GM18861 (cell line): ENCODE data around the gene SERPINA5.
"Not testable (repeated sequence)": the region's sequence is repeated elsewhere in the genome, so short reads cannot be mapped to it uniquely, and the experiment has no call there.

Experiments used
- ATAC-seq: cut with Tn5 transposase; IDR thresholded peaks from one replicate; pipeline ENCODE4 v1.9.1; 2021; ENCODE audit not compliant: unreplicated experiment

Gene SERPINA5

DNA sequence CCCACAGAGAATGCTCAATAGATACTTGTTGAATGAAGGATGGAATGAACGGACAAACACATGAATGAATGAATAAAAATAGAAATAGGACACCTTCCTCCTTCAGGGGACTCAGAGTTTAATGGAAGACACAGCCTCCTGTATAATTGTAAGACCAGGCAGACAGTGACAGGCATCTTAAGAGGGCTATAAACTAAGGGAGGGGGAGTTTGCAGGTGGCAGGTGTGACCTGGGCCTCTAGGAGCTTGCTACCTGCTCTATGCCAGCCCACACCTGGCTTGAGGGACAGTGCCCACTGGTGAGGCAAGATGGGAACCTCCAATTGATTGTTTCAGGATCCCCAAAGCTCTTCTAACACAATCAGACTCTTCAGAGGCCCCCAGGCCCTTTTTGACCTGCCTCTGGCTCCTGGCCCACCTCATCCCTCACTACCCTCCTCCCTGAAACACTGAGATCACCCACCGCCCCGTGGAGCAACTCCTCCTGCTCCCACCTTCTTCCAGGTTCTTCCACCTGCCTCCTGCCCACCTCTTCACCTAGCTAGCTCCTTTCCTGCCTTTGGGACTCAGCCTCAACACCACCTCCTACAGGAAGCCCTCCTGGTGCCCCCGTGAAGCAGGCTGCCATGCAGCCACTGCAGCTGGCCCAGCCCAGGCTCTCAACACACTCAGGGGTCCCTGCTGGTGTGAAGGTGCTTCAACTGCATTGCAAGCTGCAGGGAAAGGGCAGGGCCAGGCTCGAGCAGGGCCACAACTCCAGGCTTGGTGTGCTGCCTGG, 40.3 kb downstream of the SERPINA5 start:
- ATAC-seq: no peak

DNA sequence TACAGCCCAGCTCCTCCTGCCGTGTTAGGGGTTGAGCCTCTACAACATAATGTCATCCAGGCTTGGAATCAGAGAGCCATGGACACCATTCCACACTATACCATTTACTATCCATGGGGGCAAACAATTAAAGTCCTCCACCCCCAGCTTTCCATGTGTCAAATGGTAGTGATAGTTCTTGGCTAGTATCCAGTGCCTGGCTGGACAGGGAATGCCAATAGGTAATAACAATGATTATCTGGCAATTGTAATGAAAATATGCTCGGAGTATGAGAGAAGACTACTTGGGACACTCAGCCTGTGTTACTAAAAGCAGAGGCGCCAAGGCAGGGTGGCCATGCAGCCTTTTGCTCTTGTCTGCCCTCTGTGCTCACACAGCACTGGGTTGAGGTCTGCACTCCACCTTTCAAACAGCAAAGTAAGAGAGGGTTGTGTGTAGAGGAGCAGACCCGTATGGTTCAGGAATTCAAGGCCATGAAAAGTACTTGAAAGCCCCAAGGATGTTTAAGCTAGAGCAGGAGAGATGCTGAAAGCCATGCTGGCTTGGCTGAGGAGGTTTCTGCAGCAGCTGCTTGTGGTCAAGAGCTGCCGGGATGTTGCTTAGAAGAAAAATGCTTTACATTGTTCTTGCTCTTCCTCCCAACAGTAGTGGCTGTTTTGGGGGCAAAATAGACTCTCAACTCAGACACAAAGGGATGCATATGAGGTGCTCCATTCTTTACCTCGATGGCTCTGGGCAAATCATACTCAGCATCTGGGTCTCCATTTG, 41.6 kb downstream of the SERPINA5 start:
- no peak for ATAC-seq

DNA sequence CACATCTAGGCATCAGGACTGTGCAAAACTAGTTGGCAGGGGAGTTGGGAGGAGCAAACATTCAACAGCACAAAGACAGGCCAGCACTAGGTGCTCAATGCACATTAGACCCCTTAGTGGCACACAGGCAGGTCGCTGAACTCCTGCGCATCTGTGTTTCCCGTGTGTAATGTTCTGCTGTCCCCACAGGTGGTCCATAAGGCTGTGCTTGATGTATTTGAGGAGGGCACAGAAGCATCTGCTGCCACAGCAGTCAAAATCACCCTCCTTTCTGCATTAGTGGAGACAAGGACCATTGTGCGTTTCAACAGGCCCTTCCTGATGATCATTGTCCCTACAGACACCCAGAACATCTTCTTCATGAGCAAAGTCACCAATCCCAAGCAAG, 42.2 kb downstream of the SERPINA5 start:
- no peak for ATAC-seq

DNA sequence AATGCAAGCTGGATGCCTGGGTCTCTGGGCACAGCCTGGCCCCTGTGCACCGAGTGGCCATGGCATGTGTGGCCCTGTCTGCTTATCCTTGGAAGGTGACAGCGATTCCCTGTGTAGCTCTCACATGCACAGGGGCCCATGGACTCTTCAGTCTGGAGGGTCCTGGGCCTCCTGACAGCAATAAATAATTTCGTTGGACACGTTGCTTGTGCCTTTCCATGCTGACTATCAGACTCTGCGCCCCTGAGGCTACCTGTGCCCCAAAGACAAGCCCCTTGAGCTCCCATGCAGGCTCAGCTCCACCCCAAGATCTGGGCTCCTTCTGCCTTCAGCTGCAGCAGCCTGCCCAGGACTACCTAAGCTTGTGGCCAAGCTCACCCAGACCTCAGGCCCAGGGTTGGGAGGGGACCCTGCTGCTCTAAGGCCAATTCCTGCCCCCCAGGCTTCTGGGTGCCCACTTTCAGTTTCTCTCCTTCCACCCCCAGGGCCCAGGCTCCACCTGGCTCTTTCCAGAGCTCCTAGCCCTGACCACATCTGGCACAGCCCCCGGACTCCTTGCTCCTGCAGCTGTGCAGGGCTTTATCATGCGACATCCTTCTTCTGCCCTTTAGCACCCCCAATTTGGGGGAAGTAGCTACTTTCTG, 42.8 kb downstream of the SERPINA5 start:
- ATAC-seq: no peak

DNA sequence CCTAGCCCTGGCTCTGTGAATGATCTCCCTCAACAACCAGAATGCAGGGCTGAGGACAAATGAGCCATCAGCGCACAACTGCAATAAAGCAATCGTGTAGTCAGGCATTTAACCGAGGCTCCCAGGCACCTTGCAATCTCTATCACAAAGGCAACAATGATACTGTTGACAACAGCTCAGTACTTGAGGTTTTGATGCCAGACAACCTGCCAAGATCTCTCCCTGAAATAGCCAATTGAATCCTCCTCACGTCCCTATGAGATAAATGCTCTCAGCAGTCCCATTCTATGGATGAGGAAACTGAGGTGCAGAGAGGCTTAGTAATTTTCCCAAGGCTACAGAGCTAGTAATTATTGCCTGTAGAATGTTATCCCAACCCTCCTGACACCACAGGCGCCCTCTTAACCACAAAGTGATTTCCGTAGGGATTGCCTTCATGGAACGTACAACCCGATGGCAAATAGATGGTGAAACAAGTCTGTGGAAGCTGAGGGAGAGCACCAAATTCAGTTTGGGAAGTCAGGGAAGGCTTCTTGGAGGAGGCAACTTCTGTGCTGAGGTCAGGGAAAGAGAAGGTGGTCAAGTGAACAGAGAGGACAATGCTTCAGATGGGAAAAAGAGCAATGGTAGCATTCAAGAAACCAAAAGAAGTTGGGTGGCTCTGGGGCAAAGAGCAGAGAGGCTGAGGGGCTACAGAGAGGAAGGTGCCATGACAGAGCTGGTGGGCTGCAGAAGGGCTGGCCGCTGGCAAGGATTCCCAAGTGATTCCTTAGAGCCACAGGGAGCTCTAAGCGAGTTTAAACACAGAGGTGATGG, 43.5 kb downstream of the SERPINA5 start:
- ATAC-seq: no peak

DNA sequence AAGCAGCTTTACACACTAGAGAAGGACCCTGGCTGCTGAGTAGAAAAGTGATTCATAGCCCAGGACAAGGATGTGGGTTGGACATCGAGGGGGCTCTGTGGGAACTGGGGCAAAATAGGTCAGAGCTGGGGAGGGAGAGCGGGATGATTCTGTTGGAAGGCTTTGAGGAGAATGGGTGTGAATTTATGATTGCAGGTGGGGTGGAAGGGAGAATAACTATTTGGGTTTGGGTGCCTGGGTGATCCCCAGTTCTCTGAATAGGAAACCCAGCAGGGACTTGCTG, 44.1 kb downstream of the SERPINA5 start:
- ATAC-seq: no peak

DNA sequence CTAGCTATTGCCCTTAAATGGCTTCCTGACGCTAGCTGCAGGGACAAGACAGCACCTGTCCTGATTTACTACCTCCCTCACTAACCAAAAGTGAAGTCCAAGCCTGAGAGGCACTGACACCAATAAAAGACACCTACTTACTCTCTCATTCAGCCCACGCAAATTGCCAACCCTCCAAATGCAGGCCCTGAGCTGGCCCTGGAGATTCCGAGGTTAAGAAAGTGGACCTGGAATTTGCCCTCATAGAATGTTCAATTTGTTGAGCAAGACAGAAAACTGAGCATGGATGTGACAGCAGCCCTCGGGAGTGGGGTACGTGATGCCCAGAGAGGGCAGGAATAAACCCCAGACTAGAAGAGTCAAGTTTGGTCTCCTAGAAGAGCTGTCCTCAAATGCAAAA, 47.4 kb downstream of the SERPINA5 start:
- ATAC-seq: no peak

DNA sequence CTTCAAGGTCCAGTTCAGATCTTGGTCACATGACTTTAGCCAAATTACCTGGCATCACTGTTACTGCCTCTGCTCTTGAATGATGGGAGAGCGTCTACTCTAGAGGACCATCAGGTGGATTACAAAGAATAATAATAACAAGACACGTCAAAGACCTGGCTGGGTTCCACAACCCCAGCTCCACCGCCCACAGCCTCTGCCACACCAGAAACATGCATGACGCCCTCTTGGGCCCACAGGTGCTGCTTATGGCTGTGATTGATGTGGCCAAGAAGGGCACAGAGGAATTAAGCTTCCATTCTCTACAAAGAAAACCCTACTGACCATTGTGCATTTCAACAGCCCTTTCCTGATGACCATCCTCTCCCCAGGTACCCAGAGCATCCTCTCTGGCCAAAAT, 49.2 kb downstream of the SERPINA5 start:
- no peak for ATAC-seq

DNA sequence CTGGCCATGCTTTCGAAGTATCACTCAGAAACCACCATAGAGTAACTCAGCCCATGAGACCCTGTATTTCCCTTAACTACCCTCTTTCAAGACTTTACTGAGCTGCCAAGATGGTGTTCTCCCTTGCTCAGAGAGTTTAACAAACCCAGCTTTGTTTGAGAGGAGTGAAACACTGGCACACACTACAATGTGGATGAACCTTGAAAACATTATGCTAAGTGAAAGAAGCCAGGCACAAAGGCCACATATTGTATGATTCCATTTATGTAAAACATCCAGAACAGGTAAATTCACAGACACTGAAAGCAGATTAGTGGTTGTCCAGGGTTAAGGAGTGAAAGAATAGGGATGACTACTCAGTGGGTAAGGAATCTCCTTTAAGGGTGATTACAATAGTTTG, 49.8 kb downstream of the SERPINA5 start:
- ATAC-seq: no peak

DNA sequence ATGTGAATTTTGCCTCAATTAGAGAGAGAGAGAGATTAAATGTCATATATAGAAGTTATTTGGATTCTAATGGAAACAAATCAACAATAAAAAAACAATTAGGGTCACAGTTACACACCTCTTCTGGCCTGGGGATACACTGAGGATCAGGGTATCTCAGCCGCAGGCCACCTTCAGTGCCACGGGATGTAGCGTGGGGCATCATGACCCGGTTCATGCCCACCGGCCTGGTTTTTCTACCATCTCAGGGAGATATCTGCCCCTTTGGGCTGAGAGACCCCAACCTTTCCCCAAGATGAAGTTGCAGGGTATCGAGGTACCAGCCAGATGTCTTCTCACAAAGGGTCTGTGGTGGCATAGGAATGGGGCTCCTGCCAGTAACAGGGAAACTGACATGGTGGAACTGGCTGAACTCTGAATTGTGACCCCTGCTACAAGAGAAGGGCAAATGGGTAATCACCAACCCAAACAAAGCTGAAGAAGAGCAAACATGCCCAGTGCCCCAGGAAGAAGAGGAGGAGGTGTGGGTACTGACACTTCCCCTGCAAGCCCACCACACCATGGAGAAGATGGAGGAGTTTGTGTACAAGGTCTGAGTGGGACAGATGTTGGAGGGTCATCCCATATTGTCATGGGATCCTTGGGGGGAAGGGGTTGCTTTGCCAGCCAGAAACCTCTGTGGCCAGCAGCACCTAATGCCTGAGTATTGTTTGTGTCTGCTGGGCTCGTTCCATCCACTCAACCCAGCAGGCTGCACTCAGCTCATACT, 50.5 kb downstream of the SERPINA5 start:
- no peak for ATAC-seq

DNA sequence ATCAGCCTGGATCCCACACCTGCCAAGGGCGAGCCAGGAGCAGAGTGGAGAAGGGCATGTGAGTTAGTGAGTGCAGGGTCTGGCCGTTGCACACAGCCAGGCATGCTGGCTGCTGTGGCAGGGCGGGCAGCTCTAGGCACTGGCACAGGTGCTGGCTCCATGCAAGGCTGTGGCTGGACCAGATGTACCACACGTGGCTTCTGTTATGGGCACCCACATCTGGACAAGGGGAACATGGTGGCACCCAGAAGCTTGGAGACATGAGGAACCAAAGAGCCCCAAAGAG, 51.0 kb downstream of the SERPINA5 start:
- no peak for ATAC-seq

DNA sequence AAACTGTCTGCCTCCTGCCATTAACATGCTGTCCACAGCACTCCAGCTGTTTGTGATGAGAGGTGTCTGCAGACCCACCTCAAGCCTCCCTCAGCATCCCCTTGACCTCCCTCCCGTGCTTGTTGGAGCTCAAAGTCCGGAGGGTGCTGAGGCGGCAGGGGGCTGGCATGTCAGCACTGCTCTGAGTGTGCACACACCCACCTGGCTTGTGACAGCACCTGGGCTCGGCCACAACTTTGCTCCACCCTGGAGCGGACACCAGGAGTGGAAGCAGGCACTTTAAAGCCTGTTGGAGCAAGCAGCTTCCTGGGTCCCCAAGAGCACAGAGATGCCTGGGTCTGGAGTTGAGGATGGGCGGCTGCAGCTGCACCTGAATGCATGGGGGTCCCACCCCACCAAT, 51.9 kb downstream of the SERPINA5 start:
- no peak for ATAC-seq

DNA sequence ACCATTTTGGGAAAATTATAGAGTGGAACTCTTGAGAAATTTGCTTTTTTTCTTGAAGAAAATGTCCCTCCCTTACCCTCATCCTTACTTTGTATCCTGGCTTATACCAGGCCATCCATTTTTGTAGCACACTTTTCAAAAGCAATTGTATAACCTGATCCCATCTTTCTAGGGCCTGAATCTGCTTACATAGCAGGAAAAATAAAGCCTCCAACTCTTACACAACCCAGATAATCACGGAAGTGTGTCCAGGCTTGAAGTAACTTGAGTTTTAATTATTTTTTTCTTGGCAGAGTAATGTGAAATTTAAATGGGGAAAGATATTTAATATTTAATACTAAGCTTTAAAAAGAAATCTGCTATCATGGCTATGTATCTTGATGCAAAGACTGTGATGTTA, 53.9 kb downstream of the SERPINA5 start:
- ATAC-seq: no peak

DNA sequence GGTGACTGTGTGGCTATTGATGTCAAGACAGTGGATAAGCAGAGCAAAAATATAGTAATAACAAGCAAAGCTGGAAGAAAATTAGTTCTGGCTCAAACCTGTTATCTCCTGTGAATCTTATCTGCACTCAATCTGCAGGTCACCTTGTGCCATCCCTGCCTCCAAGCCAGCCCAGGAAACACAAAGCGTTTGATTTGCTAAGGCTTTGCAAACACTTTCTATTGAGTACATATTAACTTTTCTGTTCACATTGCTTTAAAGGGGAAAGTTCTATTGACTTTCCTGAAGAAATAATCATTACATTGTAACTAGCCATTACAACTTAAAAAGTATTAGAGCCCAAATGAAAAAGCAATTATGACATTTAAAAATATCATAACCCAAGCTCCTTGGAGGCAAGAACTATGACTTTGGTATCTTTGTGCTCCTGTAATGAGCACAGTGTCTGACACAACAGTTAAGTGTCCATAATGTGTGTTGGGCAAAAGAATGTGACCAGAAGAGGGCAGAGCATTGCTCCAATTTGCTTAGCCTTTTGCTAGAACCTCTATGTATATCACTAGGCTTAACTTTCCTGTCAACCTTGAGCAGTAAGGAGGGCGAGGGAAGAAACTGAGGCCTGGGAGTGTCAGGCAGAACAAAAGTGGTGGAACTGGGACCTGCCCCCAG, 55.7 kb downstream of the SERPINA5 start:
- ATAC-seq: no peak

DNA sequence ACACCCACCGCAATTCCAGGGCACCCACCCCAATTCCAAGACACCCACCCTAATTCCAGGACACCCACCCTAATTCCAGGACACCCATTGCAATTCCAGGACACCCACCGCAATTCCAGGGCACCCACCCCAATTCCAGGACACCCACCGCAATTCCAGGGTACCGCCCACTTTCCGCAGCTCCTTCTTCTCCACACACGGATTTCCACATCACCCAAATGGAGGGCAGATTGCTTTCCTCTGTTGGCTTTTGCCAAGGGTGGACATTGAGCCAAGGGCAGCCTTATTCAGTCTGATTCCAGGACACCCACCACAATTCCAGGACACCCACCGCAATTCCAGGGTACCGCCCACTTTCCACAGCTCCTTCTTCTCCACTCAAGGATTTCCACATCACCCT, 56.6 kb downstream of the SERPINA5 start:
- ATAC-seq: not testable (repeated sequence)

DNA sequence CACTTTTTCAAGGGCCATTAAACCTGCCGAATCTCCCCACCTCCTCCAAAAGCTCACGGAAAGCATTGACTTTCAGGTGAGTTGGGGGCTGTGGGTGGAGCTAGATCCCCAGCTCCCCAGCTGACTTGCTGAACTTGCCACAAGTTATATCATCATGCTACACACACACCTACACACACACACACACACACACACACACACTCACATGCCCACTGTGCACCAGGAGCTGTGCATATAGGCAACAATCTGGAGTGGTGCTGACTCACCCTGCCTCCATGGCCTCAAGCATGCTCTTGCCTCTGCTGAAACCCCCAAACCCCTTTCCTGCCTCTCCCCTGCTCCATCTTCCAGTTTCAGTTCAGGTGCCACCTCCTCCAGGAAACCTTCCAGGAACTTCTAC, 57.1 kb downstream of the SERPINA5 start:
- ATAC-seq: no peak

DNA sequence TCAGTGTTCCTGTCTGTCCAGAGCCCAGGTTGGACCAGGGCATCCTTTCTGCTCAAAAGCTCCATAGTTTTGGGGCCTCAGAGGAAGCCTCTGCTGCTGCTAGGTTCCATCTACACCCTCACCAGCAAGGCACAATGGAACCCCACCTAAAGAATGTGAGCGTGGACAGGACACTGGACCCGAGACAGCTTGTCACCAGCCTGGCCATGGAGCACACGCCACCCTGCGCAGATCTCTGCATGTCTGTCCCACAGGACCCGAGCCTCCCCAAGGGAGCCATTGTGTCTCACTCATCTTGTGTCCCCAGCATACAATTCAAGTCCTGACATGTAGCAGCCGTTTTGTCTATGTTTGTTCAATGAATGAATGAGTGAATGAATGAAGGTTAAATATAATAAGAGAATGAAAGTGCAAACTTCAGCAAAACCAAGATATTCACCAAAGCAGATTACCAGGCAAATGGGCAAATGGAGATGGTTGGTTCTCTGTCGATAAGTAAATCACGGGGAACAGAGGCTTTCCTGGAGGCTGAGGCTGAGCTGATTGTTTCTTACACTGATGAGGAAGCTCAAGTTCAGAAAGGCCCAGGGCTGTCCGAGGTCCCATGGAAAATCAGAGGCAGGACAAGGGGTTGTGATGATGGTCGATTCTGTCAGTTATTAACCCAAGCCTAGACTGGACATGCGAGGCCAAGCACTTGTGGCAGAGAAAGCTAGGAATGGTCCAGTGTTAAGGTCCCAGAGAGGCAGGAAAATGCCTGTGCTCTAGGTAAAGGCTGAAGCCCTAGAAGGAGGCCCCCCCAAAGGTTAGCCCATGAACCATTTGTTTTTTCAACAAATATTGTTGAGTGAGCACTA, 58.0 kb downstream of the SERPINA5 start:
- ATAC-seq: no peak

DNA sequence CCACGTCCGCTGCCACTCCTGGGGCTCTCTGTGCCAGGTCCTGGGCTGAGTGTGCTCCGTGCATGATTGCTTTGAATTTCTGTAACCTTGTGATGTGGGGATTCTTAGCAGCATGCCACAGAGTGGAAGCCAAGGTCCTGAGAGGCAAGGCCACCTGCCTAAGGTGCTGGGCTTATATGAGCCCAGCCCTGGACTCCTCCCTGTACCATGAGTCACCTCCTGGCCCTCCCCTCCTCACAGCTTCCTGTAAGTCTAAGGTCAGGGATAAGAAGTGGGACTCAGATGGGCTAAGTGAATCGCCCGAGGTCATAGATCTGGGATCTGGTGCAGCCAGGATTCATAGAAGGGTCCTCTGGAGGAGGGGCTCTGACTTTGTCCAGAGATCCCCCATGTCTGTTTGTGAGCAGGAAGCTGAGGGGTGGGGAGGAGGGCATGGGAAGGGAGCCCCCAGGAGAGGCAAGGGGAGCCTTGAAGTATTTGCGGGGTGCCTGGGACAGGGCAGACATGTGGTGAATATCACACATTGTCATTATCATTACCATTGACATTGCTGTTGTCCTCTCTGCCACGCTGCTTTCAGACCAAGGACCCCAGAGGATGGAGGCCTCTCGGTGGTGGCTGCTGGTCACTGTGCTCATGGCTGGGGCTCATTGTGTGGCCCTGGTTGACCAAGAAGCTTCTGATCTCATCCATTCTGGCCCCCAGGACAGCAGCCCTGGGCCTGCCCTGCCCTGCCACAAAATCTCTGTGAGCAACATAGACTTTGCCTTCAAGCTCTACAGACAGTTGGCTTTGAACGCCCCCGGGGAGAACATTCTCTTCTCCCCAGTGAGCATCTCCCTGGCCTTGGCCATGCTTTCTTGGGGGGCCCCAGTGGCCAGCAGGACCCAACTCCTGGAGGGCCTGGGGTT, 59.8 kb downstream of the SERPINA5 start:
- ATAC-seq: no peak

DNA sequence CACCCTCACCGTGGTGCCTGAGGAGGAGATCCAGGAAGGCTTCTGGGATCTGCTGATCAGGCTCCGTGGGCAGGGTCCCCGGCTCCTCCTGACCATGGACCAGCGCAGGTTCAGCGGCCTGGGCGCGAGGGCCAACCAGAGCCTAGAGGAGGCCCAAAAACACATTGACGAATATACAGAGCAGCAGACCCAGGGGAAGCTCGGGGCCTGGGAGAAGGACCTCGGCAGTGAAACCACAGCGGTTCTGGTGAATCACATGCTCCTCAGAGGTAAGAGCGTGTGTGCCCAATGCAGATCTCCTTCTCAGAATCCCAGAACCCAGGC, 60.4 kb downstream of the SERPINA5 start:
- no peak for ATAC-seq
